Activated B cell treated with CpG ODN at 0.5 μM for 24 hours (primary cell): Measurements from ENCODE around the gene SPATA6. TPM values are rescaled to one million over a fixed set of nuclear protein-coding genes. Genes with fewer than 3 reads are reported as not detected.
A peak's percentile ranks its signal among the peaks of the same experiment; 100 is the strongest.

ENCODE experiments used
- ATAC-seq: fragments of 200-7000 bp; cut with Tn5 transposase; one replicate; pipeline ENCODE4 v1.10.0; 2021; ENCODE audit warnings: low read depth, mild to moderate bottlenecking, moderate library complexity
- CTCF ChIA-PET: fragments of 350-600 bp; sonication (Branson Sonifier 250); formaldehyde crosslinking; loops from one replicate; lab custom pipeline; 2021; ENCODE audit warnings: antibody characterized with exemption; lab: Charles Lee
- POLR2A ChIA-PET: fragments of 350-600 bp; sonication (Branson Sonifier 250); formaldehyde crosslinking; loops from one replicate; lab custom pipeline; 2021; ENCODE audit warnings: antibody characterized with exemption; lab: Charles Lee
- DNase-seq: peaks from one replicate; pipeline ENCODE4 v3.0.0; 2022
- H3K27ac Mint-ChIP-seq: one replicate; pipeline ENCODE4 v1.8.0; 2020; ENCODE audit warnings: mixed read lengths
- H3K27me3 Mint-ChIP-seq: one replicate; pipeline ENCODE4 v1.8.0; 2021; ENCODE audit warnings: mixed read lengths
- H3K36me3 Mint-ChIP-seq: one replicate; pipeline ENCODE4 v1.8.0; 2021; ENCODE audit warnings: low read depth, mixed read lengths
- H3K4me1 Mint-ChIP-seq: one replicate; pipeline ENCODE4 v1.8.0; 2021; ENCODE audit warnings: mixed read lengths
- H3K4me3 Mint-ChIP-seq: one replicate; pipeline ENCODE4 v1.8.0; 2020; ENCODE audit warnings: mild to moderate bottlenecking, mixed read lengths
- H3K9me3 Mint-ChIP-seq: one replicate; pipeline ENCODE4 v1.8.0; 2020; ENCODE audit warnings: mixed read lengths
- intact Hi-C: fragments of 100-400 bp; cut with micrococcal nuclease; formaldehyde crosslinking; loops from one replicate; pipeline ENCODE4 v1.15.1; 2024
- total RNA-seq: library from RNA; stranded (reverse); gene quantifications from 2 replicates; pipeline ENCODE4 v1.2.3, GENCODE V29; 2022
- TF ChIP-seq, protein P1 (sequence below): fragments of 200-600 bp; IDR thresholded peaks from one replicate; pipeline ENCODE4 v1.8.0; 2022; ENCODE audit warnings: antibody characterized with exemption, mild to moderate bottlenecking

Gene SPATA6
- total RNA-seq, 1 donor from 2014 or later: 4.2 TPM

DNA sequence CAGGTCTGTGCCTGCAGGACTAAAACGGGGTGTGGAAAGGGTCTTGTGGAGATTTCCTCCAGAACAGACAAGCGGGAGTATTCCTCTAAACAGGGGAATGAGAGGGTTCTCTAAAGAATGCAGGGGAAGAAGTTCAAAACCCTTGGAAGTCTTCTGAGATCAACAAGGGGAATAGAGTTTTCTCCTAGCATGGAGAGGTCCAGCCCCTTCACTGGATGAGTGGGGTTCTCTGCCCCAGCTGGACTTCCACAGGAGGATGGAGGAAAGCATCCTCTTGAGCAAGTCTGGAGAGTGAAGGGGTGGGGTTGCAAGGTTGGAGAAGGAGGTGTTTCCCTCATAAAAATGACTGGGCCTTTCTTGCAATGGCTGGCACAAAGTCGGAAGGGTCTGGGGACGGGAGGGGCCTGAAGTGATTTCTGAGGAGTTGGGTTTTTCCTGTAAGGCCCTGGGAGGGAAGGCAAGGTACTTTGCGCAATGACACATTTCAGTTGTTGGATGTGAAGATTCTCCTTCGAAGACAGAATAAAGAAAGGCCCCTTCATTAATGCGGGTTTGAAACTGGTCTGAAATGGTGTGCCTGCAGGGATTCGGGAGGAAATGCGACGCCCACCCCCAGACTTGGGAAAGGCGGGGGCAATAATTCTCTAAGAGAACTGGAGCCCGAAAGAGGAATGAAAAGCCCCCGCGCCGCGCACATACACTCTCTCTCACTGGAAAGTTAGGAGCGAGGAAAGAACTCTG lies 884 bp downstream of the SPATA6 start:
- peak overlapping the region; percentile 88 for H3K4me3 Mint-ChIP-seq
- peaks cover 1% of the 10 kb centered on the region for H3K36me3 Mint-ChIP-seq
- H3K4me1 Mint-ChIP-seq: peaks cover 32% of the 10 kb centered on the region
- DNase-seq (no peak), ATAC-seq (no peak)
- intact Hi-C loops: loop anchor here (5.0 kb wide), 1 partner anchor 321 kb away; no protein-coding TSS in a partner anchor
- peaks cover 5% of the 10 kb centered on the region for H3K9me3 Mint-ChIP-seq
- POLR2A ChIA-PET: no interaction called here
- TF ChIP-seq, protein P1, sequence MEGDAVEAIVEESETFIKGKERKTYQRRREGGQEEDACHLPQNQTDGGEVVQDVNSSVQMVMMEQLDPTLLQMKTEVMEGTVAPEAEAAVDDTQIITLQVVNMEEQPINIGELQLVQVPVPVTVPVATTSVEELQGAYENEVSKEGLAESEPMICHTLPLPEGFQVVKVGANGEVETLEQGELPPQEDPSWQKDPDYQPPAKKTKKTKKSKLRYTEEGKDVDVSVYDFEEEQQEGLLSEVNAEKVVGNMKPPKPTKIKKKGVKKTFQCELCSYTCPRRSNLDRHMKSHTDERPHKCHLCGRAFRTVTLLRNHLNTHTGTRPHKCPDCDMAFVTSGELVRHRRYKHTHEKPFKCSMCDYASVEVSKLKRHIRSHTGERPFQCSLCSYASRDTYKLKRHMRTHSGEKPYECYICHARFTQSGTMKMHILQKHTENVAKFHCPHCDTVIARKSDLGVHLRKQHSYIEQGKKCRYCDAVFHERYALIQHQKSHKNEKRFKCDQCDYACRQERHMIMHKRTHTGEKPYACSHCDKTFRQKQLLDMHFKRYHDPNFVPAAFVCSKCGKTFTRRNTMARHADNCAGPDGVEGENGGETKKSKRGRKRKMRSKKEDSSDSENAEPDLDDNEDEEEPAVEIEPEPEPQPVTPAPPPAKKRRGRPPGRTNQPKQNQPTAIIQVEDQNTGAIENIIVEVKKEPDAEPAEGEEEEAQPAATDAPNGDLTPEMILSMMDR: no peak
- H3K27me3 Mint-ChIP-seq: peaks cover 15% of the 10 kb centered on the region
- CTCF ChIA-PET: no interaction called here
- peak overlapping the region; percentile 71 for H3K27ac Mint-ChIP-seq

DNA sequence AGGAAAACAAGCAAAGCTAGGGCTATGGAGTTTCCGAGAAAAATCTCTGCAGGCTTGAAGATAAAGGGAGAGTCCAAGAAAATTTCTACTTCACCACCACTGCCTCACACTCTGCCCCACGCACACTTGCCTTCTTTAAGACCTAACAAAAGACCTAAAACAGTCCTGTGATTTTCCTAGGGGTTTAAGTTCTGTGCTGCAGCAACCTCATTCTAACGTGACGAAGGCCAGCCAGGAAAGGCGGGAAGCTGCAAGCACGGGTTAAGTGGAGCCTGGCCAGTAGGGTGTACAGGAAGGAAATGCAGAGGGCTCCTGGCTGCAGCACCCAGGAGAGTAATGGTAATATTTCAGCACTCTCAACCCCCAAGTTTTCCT lies 1.5 kb downstream of the SPATA6 start:
- no peak for DNase-seq
- CTCF ChIA-PET: no interaction called here
- H3K27ac Mint-ChIP-seq: peak overlapping the region; percentile 46

DNA sequence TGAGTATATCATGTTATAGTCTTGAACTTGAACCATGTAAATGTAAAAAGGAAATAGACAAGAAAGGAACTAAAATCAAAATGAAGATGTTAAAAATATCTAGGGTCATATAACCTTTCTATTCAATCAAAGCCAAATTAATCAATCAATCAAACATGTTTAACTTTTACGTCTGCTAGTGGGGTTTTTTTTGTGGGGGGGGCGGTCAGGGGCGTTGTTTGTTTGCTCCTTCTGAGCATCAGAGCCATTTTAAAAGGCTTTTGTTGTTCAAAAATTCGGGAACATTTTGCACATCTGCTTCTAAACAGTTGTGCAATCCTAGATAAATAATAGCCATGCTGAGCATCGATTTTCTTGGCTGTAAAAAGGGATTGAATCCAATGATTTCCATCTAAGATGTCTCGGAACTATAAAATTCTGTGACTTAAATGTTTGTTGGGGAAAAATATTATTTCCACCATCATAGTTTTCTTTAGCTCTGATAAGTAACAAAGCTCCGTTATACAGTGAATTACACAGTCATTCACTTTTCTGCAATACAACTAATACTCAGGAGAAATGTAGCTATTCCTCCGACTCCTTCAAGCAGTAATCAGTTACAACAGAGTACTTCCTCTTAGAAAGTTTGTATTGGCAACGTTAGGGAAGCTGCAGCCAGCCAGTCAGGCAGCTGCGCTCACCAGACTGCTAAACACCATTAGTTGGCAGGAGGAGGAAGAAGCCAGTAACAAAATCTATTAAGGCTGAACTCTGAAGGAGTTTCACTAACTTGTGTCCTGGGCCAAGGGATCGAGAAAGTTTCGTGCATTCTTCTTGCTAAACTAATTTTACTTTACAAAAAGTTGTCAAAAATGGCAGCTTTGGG lies 2.2 kb downstream of the SPATA6 start:
- ATAC-seq (no peak), DNase-seq (no peak)
- POLR2A ChIA-PET: no interaction called here
- H3K4me1 Mint-ChIP-seq: peaks cover 32% of the 10 kb centered on the region
- peak overlapping the region; percentile 46 for H3K27ac Mint-ChIP-seq
- intact Hi-C loops: loop anchor here (5.0 kb wide), 1 partner anchor 322 kb away; no protein-coding TSS in a partner anchor
- no peaks in the 10 kb centered on the region for H3K36me3 Mint-ChIP-seq
- peak overlapping the region; percentile 88 for H3K4me3 Mint-ChIP-seq
- H3K27me3 Mint-ChIP-seq: peaks cover 13% of the 10 kb centered on the region
- TF ChIP-seq, protein P1: no peak
- H3K9me3 Mint-ChIP-seq: peaks cover 3% of the 10 kb centered on the region
- CTCF ChIA-PET: no interaction called here

More for the DNA sequence above, 1.5 kb downstream of the SPATA6 start:
- Mint-ChIP-seq H3K4me3 (peak overlapping the region; percentile 88), H3K4me1 (peaks cover 32% of the 10 kb centered on the region), H3K36me3 (peaks cover 1% of the 10 kb centered on the region), H3K27me3 (peaks cover 15% of the 10 kb centered on the region), H3K9me3 (peaks cover 5% of the 10 kb centered on the region)
- ATAC-seq: no peak
- POLR2A ChIA-PET: no interaction called here
- TF ChIP-seq, protein P1: no peak
- intact Hi-C loops: loop anchor here (5.0 kb wide), 1 partner anchor 322 kb away; no protein-coding TSS in a partner anchor

DNA sequence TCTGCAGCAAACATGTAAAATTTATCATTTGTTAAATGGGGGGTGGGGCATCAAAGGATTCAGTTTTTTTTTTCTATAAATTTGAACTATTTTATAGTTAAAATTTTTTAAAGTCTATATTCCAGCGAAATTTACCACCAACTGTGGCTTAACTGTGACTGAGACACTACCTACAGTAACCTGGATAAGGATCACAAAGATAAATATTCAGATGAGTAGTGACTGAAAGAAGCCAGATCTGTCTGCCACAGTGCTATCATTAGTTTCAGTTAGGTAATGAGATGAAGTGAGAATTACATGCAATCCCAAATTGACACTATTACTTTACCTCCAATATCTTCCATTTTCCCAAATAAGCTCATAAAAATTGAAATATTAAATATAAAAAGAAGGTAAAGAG lies 5.4 kb downstream of the SPATA6 start:
- DNase-seq (no peak), ATAC-seq (no peak)
- no peak overlapping the region for H3K4me3 Mint-ChIP-seq
- peaks cover 5% of the 10 kb centered on the region for H3K27me3 Mint-ChIP-seq
- POLR2A ChIA-PET: no interaction called here
- intact Hi-C loops: no loop called here
- H3K4me1 Mint-ChIP-seq: peaks cover 21% of the 10 kb centered on the region
- CTCF ChIA-PET: no interaction called here
- TF ChIP-seq, protein P1: no peak
- no peak overlapping the region for H3K27ac Mint-ChIP-seq
- H3K36me3 Mint-ChIP-seq: no peaks in the 10 kb centered on the region
- H3K9me3 Mint-ChIP-seq: no peaks in the 10 kb centered on the region
